Activated CD8-positive, alpha-beta memory T cell treated with anti-CD3 and anti-CD28 coated beads for 48 hours (primary cell): Measurements from ENCODE around the gene USP32.
"Not testable (repeated sequence)": the region's sequence is repeated elsewhere in the genome, so short reads cannot be mapped to it uniquely, and the experiment has no call there.

Source experiments
- DNase-seq, 3 experiments: peaks; one replicate each; pipeline ENCODE4 v3.0.0-alpha.2; 2020; ENCODE audit warnings: low read depth in 2 of 3, low spot score in 2 of 3

The USP32 gene

GRCh38 chr17:60247836-60248461 is 144.0 kb downstream of the USP32 start:
- DNase-seq, result no peak

DNA sequence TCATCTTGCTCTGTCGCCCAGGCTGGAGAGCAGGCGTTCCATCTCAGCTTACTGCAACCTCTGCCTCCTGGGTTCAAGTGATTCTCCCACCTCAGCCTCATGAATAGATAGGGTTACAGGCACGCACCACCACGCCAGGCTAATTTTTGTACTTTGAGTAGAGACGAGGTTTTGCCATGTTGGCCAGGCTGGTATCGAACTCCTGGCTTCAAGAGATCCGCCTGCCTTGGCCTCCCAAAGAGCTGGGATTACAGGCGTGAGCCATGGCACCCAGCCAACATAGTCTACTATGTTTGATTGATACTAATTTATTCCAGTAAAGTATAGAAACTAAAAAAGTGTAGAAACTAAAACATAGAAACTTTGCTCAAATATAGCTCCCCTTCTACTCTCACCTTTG is 147.3 kb downstream of the USP32 start:
- DNase-seq, result no peak

DNA sequence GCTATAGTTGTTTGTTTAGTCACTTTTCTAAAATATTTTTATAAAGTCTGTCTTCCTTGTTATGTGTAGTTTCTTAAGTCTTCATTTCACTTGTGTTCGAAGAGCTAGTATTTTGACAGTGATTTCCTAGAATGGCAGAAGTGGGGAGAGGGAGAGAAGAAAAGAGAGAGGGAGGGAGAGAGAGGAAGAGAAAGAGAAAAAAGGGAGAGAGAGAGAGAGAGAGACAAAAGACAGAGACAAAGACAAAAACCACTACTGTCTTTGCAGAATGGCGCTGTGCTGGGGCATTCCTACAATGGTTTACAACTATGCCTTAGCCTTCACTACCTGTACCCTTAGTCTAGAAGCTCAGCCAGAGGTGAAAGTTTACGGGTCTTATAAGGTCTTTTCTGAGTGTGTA is 151.6 kb downstream of the USP32 start:
- DNase-seq, result no peak

- no peak for DNase-seq
These were observed 160.2 kb downstream of the USP32 start for GRCh38 chr17:60231691-60232090.

- DNase-seq, result no peak
These were observed 160.7 kb downstream of the USP32 start for GRCh38 chr17:60231234-60231633.

GRCh38 chr17:60230358-60230757 is 161.6 kb downstream of the USP32 start:
- no peak for DNase-seq

DNA sequence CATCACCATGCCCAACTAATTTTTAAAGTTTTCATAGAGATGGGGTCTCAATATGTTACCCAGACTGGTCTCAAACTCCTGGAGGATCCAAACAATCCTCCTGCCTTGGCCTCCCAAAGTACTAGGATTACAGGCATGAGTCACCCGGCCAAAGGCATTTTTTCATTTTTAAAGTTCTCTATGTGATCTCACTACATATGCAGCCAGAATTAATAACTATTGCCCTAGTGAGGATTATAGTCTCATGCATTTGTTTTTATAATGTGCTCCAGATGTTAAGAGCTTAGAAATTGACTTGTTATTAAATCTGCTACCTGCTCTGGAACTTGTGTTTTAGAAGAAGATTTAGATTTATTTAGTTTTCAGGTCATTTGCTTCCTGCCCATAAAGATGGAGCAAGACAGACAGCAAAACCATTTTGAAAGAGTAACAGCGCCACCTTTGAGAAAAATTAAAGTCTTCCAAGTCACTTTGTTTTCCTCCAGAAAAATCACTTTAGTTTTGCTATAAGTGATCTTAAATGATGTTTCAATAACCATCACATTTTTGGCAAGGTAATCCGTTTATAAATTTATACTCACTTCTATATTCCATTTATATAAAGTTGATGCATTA is 162.6 kb downstream of the USP32 start:
- no peak for DNase-seq

GRCh38 chr17:60227276-60227675 is 164.7 kb downstream of the USP32 start:
- DNase-seq, result not testable (repeated sequence)

DNA sequence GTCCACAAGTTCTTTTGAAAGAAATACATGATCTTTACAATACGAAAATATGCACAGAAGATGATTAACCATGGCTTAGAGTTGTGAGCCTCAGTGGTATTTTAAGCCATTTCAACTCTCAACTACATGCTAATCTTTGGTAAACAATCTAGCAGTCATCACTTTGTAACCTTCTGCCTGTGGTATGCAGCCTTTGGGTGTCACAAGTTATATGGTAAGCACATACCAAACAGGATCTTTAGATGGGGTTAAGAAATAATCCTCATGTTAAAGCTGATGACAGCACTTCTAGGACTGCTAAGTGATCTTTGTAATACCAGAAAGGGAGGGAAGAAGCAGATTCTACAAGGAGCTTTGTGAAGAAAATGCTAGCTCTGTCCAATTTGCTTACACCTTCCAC is 167.9 kb downstream of the USP32 start:
- no peak for DNase-seq

DNA sequence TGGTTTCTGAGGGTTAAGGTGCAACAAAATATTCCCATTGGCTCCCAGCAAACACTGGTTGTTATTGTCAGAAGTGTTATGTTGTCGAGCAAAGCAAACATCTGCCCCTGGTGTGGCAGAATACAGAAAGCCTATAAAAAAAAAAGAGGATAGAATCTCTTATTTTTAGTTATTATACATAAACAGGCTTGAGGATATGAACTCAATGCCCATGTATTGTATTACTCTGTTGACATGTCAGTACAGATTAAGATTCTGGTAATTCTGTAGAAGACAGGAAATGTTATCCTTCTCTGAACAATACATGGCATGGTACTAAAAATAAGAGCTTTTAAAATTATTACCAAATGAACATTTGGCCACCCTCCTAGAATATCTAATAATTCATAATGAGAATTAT is 168.5 kb downstream of the USP32 start:
- no peak for DNase-seq

DNA sequence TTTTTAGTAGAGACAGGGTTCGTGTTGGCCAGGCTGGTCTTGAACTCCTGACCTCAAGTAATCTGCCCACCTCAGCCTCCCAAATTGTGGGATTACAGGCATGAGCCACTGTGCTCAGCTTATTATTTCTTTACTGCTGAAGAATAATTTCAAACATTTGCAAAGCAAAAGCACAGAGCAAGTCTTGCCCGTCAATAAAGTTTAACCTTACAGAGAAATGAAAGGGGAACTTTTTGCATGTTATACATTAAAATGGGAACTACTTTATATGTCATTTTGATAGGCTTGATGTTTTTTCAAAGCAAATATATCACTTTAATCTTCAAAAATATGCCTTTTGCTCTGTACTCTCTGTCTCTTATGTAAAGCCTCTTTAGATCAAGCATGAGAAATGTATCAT is 173.2 kb downstream of the USP32 start:
- DNase-seq, result not testable (repeated sequence)

DNA sequence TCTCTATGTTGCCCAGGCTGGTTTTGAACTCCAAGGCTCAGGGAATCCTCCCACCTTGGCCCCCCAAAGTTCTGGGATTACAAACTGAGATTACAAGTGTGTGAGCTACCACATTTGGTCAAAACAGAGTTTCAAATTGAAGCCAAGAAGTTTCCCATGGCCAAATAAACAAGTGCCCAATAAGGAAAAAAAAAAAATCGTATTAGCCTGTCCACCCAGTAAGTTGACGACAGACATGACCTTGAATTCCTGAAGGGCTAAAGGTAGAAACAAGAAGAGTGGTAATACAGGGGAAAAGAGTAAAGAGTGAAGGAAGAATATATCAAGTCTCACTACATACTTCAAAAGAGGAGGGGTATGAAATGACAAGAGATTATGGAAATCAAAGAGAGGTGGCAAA is 176.0 kb downstream of the USP32 start:
- DNase-seq, result not testable (repeated sequence)

- not testable (repeated sequence) for DNase-seq
These were observed 180.7 kb downstream of the USP32 start for GRCh38 chr17:60211282-60211681.

- DNase-seq, result not testable (repeated sequence)
These were observed 183.6 kb downstream of the USP32 start for GRCh38 chr17:60208302-60208701.

GRCh38 chr17:60205782-60206181 is 186.2 kb downstream of the USP32 start:
- not testable (repeated sequence) for DNase-seq

DNA sequence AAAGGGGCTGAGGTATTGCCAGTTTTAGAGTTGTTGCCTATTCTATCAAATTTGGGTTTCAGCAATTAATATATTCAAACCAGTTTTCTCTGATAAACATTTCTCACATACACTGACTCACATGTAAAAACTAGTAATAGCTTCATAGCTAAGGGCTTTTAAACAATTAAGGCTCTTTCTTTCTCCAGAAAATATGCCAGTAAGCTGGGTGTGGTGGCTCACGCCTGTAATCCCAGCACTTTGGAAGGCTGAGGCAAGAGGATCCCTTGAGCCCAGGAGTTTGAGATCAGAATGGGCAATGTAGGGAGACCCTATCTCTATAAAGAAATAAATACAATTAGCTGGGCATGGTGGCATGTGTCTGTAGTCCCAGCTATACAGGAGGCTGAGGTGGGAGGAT is 193.3 kb downstream of the USP32 start:
- DNase-seq, result not testable (repeated sequence)

DNA sequence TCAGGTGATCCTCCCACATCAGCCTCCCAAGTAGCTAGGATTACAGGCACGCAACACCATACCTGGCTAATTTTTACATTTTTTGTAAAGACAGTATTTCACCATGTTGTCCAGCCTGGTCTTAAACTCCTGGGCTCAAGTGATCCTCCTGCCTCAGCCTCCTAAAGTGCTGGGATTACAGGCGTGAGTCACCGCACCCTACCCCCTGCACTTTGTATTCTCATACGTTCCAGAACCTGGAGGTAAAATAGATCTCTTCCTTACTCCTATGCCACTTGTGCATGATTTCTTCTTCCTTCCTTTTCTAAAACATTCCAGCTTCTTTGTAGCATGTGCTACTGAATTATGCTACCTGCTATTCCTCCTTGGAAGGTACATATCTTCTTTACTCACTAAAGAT is 197.8 kb downstream of the USP32 start:
- DNase-seq, result not testable (repeated sequence)

DNA sequence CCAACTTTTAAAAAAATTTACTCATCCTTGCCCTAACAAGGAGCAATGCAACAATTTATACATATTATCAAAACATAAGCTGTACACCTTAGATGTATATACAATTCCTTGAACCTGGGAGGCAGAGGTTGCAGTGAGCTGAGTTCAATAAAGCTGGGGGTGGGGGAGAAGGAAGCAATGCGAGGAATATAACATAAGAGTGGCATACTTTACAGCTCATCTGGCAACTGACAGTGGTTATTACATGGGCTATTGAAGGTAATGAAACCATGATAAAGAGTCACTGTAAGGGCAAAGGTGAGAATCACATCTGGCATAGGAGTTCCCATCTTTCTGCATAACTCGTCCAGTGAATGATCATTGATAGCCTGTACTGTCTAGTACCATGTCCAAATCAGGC is 198.5 kb downstream of the USP32 start:
- no peak for DNase-seq

DNA sequence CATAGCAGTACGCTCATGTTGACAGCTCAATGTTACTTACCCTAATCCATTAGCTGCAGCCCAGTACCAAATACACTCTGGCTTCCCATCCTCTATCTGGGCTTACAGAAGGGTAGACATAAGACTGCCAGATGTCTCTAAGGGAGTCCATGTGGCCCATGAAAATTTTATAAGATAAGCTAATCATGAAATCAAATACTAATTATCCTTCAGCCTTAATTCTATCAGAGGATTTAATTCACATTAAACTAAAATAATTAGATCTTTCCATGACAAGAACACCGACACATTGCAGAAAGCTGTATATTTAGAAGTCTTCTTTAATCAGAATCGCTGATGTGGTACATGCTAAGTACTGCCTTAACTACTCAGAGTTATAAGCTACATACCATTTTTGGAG is 198.9 kb downstream of the USP32 start:
- not testable (repeated sequence) for DNase-seq

DNA sequence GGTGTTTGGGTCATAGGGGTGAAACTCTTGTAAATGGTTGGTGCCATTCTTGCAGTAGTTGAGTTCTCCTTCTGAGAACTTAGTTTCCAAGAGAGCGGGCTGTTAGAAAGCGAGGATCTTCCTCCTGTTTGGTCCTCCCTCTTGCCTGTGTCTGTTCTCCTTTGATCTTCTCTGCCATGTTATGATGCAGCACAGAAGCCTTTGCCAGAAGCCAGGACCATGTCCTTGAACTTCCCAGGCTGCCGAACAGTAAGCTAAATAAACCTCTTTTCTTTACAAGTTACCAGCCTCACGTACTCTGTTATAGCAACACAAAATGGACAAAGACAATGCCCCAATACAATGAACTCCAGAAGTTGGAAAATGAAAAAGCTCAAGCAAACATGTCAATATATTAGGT is 201.9 kb downstream of the USP32 start:
- DNase-seq, result not testable (repeated sequence)

DNA sequence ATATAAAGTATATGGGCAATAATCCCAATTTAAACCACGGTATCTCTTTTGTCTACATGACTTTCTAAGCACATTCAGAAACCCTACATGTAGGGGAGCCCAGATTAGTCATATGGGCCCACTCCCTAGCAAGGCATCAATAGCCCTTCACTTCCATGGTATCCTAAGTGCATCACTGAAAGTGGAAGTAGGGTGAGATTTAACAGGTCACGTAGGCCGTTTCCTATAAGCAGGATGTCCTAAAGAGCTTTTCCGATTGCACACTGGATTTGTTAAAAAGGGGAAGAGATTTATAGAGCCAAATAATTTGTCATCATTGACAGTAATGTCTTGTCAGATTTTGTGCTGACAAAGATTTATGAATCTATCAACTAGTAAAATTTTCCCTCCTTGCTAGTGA is 203.2 kb downstream of the USP32 start:
- no peak for DNase-seq

- DNase-seq, result not testable (repeated sequence)
These were observed 204.8 kb downstream of the USP32 start for GRCh38 chr17:60186846-60187745.
